Large intestine (tissue), 3 donors: ENCODE measurements around the gene PFKP. TPM values are rescaled to one million over a fixed set of nuclear protein-coding genes. Genes with fewer than 3 reads are reported as not detected.
"Not testable (repeated sequence)": the region's sequence is repeated elsewhere in the genome, so short reads cannot be mapped to it uniquely, and the experiment has no call there.

ENCODE experiments used
- DNase-seq, 2 donors: peaks; one replicate each; pipeline versions ENCODE4 v3.0.0 to v3.0.0-alpha.2; 2013
- H3K27ac ChIP-seq: one replicate; pipeline ENCODE4 v1.5.1; 2013; ENCODE audit warnings: low read length
- H3K27me3 ChIP-seq: 2 replicates; pipeline ENCODE4 v1.6.1; 2013; ENCODE audit warnings: low read length; ENCODE audit not compliant: control insufficient read depth, insufficient read depth
- H3K36me3 ChIP-seq: 2 replicates; pipeline ENCODE4 v1.6.1; 2013; ENCODE audit warnings: low read length; ENCODE audit not compliant: control insufficient read depth, insufficient read depth
- H3K4me1 ChIP-seq: one replicate; pipeline ENCODE4 v1.6.1; 2013; ENCODE audit warnings: low read length; ENCODE audit not compliant: control insufficient read depth, insufficient read depth
- H3K4me3 ChIP-seq: one replicate; pipeline ENCODE4 v1.5.1; 2013; ENCODE audit warnings: low read length
- H3K9me3 ChIP-seq: one replicate; pipeline ENCODE4 v1.6.1; 2013; ENCODE audit warnings: mild to moderate bottlenecking, low read depth, low read length, moderate library complexity; ENCODE audit not compliant: control insufficient read depth
- WGBS: methylation state at CpG from one replicate; pipeline ENCODE4 v1.1.5; 2013; ENCODE audit warnings: low lambda C conversion rate; ENCODE audit not compliant: insufficient coverage; 5-methylcytosine and 5-hydroxymethylcytosine counted together
- polyA plus RNA-seq: library from polyadenylated mRNA; unstranded; fragments of 120-200 nt; gene quantifications from one replicate; pipeline ENCODE4 v1.2.1, GENCODE V29; 2013

Gene PFKP
- polyA plus RNA-seq, 1 donor = 29.2 TPM

DNA sequence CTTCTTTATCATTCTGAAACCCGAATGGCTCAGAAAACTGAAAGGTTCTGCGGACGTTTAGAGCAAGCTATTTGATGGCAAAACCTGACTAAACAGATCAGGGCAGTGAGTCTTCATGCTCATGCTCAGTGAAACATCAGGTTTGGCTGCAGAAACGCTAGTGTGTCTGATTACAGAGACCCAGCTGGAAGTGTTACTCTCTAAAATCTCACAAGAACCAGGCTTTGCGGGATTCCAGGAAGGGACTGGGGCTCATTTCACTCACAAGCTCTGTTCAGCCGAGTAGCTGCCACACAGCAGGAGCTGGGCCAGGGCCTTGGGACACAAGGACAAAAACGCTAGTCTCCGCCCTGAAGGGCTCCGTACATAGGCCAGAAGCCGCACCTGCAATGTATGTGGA is 102.3 kb downstream of the PFKP start:
- Histone ChIP-seq H3K4me1 (no peaks in the 10 kb centered on the region), H3K27ac (no peak overlapping the region), H3K9me3 (peaks cover 6% of the 10 kb centered on the region), H3K27me3 (no peaks in the 10 kb centered on the region), H3K36me3 (peaks cover 53% of the 10 kb centered on the region), H3K4me3 (no peak overlapping the region)
- 100% methylated on average over 2 of the region's 10 CpGs for WGBS
- DNase-seq = no peak

- H3K36me3 ChIP-seq = peaks cover 35% of the 10 kb centered on the region
- peak overlapping the region; percentile 80 for H3K4me3 ChIP-seq
- no CpG with 5 or more reads among the region's 11 CpGs for WGBS
- not testable (repeated sequence) for H3K4me1 ChIP-seq, DNase-seq, H3K27me3 ChIP-seq, H3K27ac ChIP-seq, H3K9me3 ChIP-seq
Measured at GRCh38 chr10:3171488-3171887, 104.1 kb downstream of the PFKP start.

GRCh38 chr10:3172081-3172445 is 104.7 kb downstream of the PFKP start:
- H3K4me3 ChIP-seq = peak overlapping the region; percentile 80
- H3K9me3 ChIP-seq = peaks cover 6% of the 10 kb centered on the region
- H3K4me1 ChIP-seq = no peaks in the 10 kb centered on the region
- H3K36me3 ChIP-seq = peaks cover 29% of the 10 kb centered on the region
- WGBS = no CpG with 5 or more reads among the region's 21 CpGs
- DNase-seq = no peak
- H3K27ac ChIP-seq = peak overlapping the region; percentile 78
- H3K27me3 ChIP-seq = no peaks in the 10 kb centered on the region

- no CpG with 5 or more reads among the region's 73 CpGs for WGBS
- DNase-seq = peak; percentile 99 to 100
- Histone ChIP-seq H3K9me3 (peaks cover 6% of the 10 kb centered on the region), H3K27me3 (no peaks in the 10 kb centered on the region), H3K4me1 (no peaks in the 10 kb centered on the region), H3K4me3 (peak within 1 kb of the TSS; percentile 80), H3K36me3 (peaks cover 24% of the 10 kb centered on the region), H3K27ac (peak within 1 kb of the TSS; percentile 78)
Measured at GRCh38 chr10:3172446-3173170, 105.3 kb downstream of the PFKP start, which contains the start of gene PITRM1. Gene PITRM1, minus strand, starts transcription at chr10:3172782. Its CDS starts 10 bp downstream, at chr10:3172772.

DNA sequence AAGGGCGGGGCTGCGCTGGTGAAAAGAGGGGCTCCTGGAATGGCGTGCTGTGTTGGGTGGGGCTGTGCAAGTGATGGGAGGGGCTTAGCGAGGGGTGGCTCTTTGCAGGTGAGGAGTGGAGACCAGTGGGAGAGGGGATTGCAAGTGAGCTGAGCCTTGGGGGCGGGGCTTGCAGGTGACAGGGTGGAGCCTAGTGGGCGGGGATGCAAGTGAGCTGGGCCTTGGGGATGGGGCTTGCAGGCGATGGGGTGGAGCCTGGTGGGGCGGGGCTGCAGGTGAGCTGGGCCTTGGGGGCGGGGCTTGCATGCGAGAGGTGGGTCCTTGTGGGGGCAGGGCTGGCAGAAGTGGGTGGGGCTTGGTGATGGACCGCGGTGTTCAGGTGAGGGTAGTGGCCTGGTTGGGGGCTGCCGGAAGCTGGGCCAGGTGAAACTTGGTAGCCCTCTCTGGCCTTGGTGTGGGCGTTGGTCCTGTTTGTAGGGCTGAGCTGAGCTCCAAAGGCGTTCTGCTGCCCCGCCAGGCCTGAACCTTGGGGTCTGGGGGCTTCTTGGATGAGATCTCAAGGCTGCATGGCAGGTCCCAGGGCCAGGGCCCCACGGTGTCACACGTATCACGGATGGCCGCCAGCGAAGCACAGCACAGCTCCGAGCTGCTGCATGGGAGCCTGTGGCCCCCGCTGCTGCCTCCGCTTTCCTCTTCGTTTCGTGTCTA is 106.0 kb downstream of the PFKP start:
- Histone ChIP-seq H3K27ac (peak overlapping the region; percentile 53), H3K4me3 (peak overlapping the region; percentile 46)
- no CpG with 5 or more reads among the region's 26 CpGs for WGBS

GRCh38 chr10:3178042-3178441 is 110.7 kb downstream of the PFKP start:
- no CpG with 5 or more reads among the region's 5 CpGs for WGBS
- Histone ChIP-seq H3K9me3 (peaks cover 6% of the 10 kb centered on the region), H3K4me1 (no peaks in the 10 kb centered on the region), H3K36me3 (no peaks in the 10 kb centered on the region), H3K27me3 (peaks cover 3% of the 10 kb centered on the region), H3K27ac (no peak overlapping the region), H3K4me3 (no peak overlapping the region)
- no peak for DNase-seq

More for the DNA sequence above, 106.0 kb downstream of the PFKP start:
- DNase-seq = no peak
- Histone ChIP-seq H3K27me3 (no peaks in the 10 kb centered on the region), H3K36me3 (peaks cover 17% of the 10 kb centered on the region), H3K9me3 (peaks cover 6% of the 10 kb centered on the region), H3K4me1 (no peaks in the 10 kb centered on the region)

GRCh38 chr10:3179174-3179573 is 111.8 kb downstream of the PFKP start:
- DNase-seq = no peak
- Histone ChIP-seq H3K9me3 (no peaks in the 10 kb centered on the region), H3K4me1 (no peaks in the 10 kb centered on the region), H3K27me3 (peaks cover 8% of the 10 kb centered on the region), H3K36me3 (no peaks in the 10 kb centered on the region), H3K27ac (no peak overlapping the region), H3K4me3 (no peak overlapping the region)
- WGBS = no CpG with 5 or more reads among the region's 5 CpGs

DNA sequence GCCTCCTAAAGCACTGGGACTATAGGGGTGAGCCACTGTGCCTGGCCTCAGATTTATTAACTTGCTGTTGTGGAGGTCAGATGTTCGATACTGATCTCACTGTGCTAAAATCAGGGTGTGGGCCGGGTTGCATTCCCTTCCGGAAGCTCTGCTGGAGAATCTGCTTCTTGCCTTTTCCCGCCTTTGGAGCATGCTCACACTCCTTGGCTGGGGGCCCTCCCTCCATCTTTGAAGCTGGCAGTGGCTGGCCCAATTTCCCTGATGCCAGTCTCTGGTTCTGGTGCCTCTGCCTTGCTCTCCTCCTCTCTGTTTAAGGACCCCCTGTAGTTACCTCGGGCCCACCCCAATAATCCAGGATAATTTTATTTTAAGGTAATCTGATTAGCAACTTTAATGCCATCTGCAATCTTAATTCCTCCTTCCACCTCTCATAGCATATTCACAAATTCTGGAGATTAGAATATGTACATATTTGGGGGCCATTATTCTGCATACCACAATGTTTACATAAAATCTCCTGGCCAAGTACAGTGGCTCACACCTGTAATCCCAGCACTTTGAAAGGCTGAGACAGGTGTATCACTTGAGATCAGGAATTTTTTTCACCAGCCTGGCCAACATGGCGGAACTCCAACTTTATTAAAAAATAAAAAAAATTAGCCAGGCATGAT is 113.1 kb downstream of the PFKP start:
- Histone ChIP-seq H3K4me3 (no peak overlapping the region), H3K9me3 (no peaks in the 10 kb centered on the region), H3K4me1 (no peaks in the 10 kb centered on the region), H3K36me3 (no peaks in the 10 kb centered on the region), H3K27me3 (peaks cover 8% of the 10 kb centered on the region), H3K27ac (no peak overlapping the region)
- 100% methylated on average over 1 of the region's 6 CpGs for WGBS
- no peak for DNase-seq

DNA sequence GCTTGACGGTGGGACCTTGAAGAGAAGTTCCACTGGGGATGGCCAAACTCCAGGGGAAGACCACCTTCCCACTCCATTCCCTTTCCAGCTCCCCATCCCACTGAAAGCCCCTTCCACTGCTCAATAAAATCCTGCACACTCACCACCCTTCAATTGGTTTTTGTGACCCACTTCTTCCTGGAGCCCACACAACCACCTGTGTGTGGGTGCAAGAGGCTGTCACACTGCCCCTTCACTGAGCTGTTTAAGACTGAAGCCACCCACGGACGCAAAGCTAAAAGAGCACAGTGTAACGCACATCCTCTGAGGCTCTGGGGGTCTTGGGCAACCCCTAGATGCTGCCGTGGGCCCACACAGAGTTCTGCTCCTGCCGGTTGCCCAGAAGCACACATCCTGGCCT is 118.0 kb downstream of the PFKP start:
- Histone ChIP-seq H3K9me3 (no peaks in the 10 kb centered on the region), H3K27me3 (peaks cover 8% of the 10 kb centered on the region), H3K4me3 (no peak overlapping the region), H3K27ac (no peak overlapping the region), H3K36me3 (no peaks in the 10 kb centered on the region), H3K4me1 (no peaks in the 10 kb centered on the region)
- DNase-seq = no peak
- WGBS = no CpG with 5 or more reads among the region's 6 CpGs

GRCh38 chr10:3186368-3186767 is 119.0 kb downstream of the PFKP start:
- DNase-seq = no peak
- Histone ChIP-seq H3K27me3 (peaks cover 12% of the 10 kb centered on the region), H3K36me3 (no peaks in the 10 kb centered on the region), H3K9me3 (no peaks in the 10 kb centered on the region), H3K27ac (no peak overlapping the region), H3K4me3 (no peak overlapping the region), H3K4me1 (no peaks in the 10 kb centered on the region)
- 100% methylated on average over 1 of the region's 6 CpGs for WGBS
